ENCODE measurements around the gene CAMK2A. TPM values are rescaled to one million over a fixed set of nuclear protein-coding genes. Genes with fewer than 3 reads are reported as not detected.
A peak's percentile ranks its signal among the peaks of the same experiment; 100 is the strongest.

CAMK2A gene
- total and polyA plus RNA-seq, 2 experiments from 2014 or later = 0.43 TPM; not detected in 1

- H3K4me2 ChIP-seq (ENCODE audit: unreplicated experiment) = peak overlapping the region; percentile 70
- no peaks in the 10 kb centered on the region for H3K79me2 ChIP-seq (ENCODE audit: insufficient read depth)
- no peak overlapping the region for H2AFZ ChIP-seq
- H4K20me1 ChIP-seq (ENCODE audit: insufficient read depth) = no peaks in the 10 kb centered on the region
- H3K9me3 ChIP-seq (ENCODE audit: low read depth) = no peaks in the 10 kb centered on the region
- peak overlapping the region; percentile 91 for H3K27ac ChIP-seq
- H3K36me3 ChIP-seq (ENCODE audit: low read depth) = no peaks in the 10 kb centered on the region
- peaks cover 52% of the 10 kb centered on the region for H3F3A ChIP-seq (ENCODE audit: insufficient read depth)
- no peak for DNase-seq
- H3K27me3 ChIP-seq (replicated peaks; ENCODE audit: insufficient read depth) = no peaks in the 10 kb centered on the region
- in situ Hi-C loops (cut with MboI) = no loop called here
- no peak overlapping the region for H3K4me3 ChIP-seq
- TF ChIP-seq EZH2phosphoT487 (IDR thresholded peaks at IDR 0.05; ENCODE audit: insufficient read depth, low read depth) = no peak
- no peak for TF ChIP-seq EZH2 (IDR thresholded peaks at IDR 0.05; ENCODE audit: insufficient read depth, poor library complexity, severe bottlenecking)
- 82 to 90% methylated on average over 9 of the region's 9 CpGs for WGBS, 2 experiments (ENCODE audit: low coverage in 1 of 2, low lambda C conversion rate in 2 of 2, missing lambda C conversion rate in 2 of 2)
- H3K9ac ChIP-seq = peak overlapping the region; percentile 45; the same call in 1 of the 2 replicates
- no peaks in the 10 kb centered on the region for H3K9me2 ChIP-seq (ENCODE audit: insufficient read depth)
- peaks cover 54% of the 10 kb centered on the region for H3K4me1 ChIP-seq (ENCODE audit: insufficient read depth)
Measured at GRCh38 chr5:150318613-150319483, 29.3 kb upstream of the CAMK2A start.

- Histone ChIP-seq H2AFZ (no peak overlapping the region), H4K20me1 (ENCODE audit: insufficient read depth) (no peaks in the 10 kb centered on the region), H3K4me2 (ENCODE audit: unreplicated experiment) (peak overlapping the region; percentile 70), H3K79me2 (ENCODE audit: insufficient read depth) (no peaks in the 10 kb centered on the region), H3K36me3 (ENCODE audit: low read depth) (no peaks in the 10 kb centered on the region), H3K27ac (peak overlapping the region; percentile 91), H3K9me3 (ENCODE audit: low read depth) (no peaks in the 10 kb centered on the region), H3K4me1 (ENCODE audit: insufficient read depth) (peaks cover 50% of the 10 kb centered on the region), H3K9ac (peak overlapping the region; percentile 68), H3K9me2 (ENCODE audit: insufficient read depth) (no peaks in the 10 kb centered on the region), H3F3A (ENCODE audit: insufficient read depth) (peaks cover 51% of the 10 kb centered on the region), H3K27me3 (replicated peaks; ENCODE audit: insufficient read depth) (no peaks in the 10 kb centered on the region), H3K4me3 (no peak overlapping the region; the same call in 1 of the 2 replicates)
- peak; percentile 97 for DNase-seq
- in situ Hi-C loops (cut with MboI) = no loop called here
- 9 to 12% methylated on average over 11 of the region's 11 CpGs for WGBS, 2 experiments (ENCODE audit: low coverage in 1 of 2, low lambda C conversion rate in 2 of 2, missing lambda C conversion rate in 2 of 2)
- TF ChIP-seq EZH2phosphoT487 (IDR thresholded peaks at IDR 0.05; ENCODE audit: insufficient read depth, low read depth) (no peak), EZH2 (IDR thresholded peaks at IDR 0.05; ENCODE audit: insufficient read depth, poor library complexity, severe bottlenecking) (no peak)
Measured at GRCh38 chr5:150317048-150318003, 27.8 kb upstream of the CAMK2A start.

- Histone ChIP-seq H3F3A (ENCODE audit: insufficient read depth) (peaks cover 41% of the 10 kb centered on the region), H3K4me1 (ENCODE audit: insufficient read depth) (peaks cover 43% of the 10 kb centered on the region), H3K9me2 (ENCODE audit: insufficient read depth) (no peaks in the 10 kb centered on the region), H3K9me3 (ENCODE audit: low read depth) (no peaks in the 10 kb centered on the region), H3K27me3 (replicated peaks; ENCODE audit: insufficient read depth) (no peaks in the 10 kb centered on the region), H3K4me3 (no peak overlapping the region), H3K27ac (peak overlapping the region; percentile 91), H2AFZ (no peak overlapping the region), H3K4me2 (ENCODE audit: unreplicated experiment) (no peak overlapping the region), H3K9ac (peak overlapping the region; percentile 31; the same call in 1 of the 2 replicates), H3K36me3 (ENCODE audit: low read depth) (no peaks in the 10 kb centered on the region), H3K79me2 (ENCODE audit: insufficient read depth) (no peaks in the 10 kb centered on the region), H4K20me1 (ENCODE audit: insufficient read depth) (no peaks in the 10 kb centered on the region)
- 90 to 91% methylated on average over 3 of the region's 3 CpGs for WGBS, 2 experiments (ENCODE audit: low coverage in 1 of 2, low lambda C conversion rate in 2 of 2, missing lambda C conversion rate in 2 of 2)
- TF ChIP-seq EZH2 (IDR thresholded peaks at IDR 0.05; ENCODE audit: insufficient read depth, poor library complexity, severe bottlenecking) = no peak
- TF ChIP-seq EZH2phosphoT487 (IDR thresholded peaks at IDR 0.05; ENCODE audit: insufficient read depth, low read depth) = no peak
- DNase-seq = no peak
- in situ Hi-C loops (cut with MboI) = no loop called here
Measured at GRCh38 chr5:150316320-150316719, 26.7 kb upstream of the CAMK2A start.

- H3K9me3 ChIP-seq (ENCODE audit: low read depth) = no peaks in the 10 kb centered on the region
- H3K27me3 ChIP-seq (replicated peaks; ENCODE audit: insufficient read depth) = no peaks in the 10 kb centered on the region
- H3K79me2 ChIP-seq (ENCODE audit: insufficient read depth) = no peaks in the 10 kb centered on the region
- no peak overlapping the region for H3K27ac ChIP-seq
- no peak overlapping the region for H3K9ac ChIP-seq
- H3K4me2 ChIP-seq (ENCODE audit: unreplicated experiment) = no peak overlapping the region
- no peak overlapping the region for H3K4me3 ChIP-seq
- H2AFZ ChIP-seq = no peak overlapping the region
- TF ChIP-seq EZH2phosphoT487 (IDR thresholded peaks at IDR 0.05; ENCODE audit: insufficient read depth, low read depth) (no peak), EZH2 (IDR thresholded peaks at IDR 0.05; ENCODE audit: insufficient read depth, poor library complexity, severe bottlenecking) (no peak)
- no peaks in the 10 kb centered on the region for H3K36me3 ChIP-seq (ENCODE audit: low read depth)
- H3K4me1 ChIP-seq (ENCODE audit: insufficient read depth) = peaks cover 37% of the 10 kb centered on the region
- peaks cover 34% of the 10 kb centered on the region for H3F3A ChIP-seq (ENCODE audit: insufficient read depth)
- no peaks in the 10 kb centered on the region for H3K9me2 ChIP-seq (ENCODE audit: insufficient read depth)
- no peaks in the 10 kb centered on the region for H4K20me1 ChIP-seq (ENCODE audit: insufficient read depth)
- WGBS, 2 experiments (ENCODE audit: low coverage in 1 of 2, low lambda C conversion rate in 2 of 2, missing lambda C conversion rate in 2 of 2) = 95 to 97% methylated on average over 4 of the region's 4 CpGs
- in situ Hi-C loops (cut with MboI) = no loop called here
- no peak for DNase-seq
Measured at GRCh38 chr5:150315245-150315644, 25.7 kb upstream of the CAMK2A start.
